ENCODE data around the gene CSH1.
A peak's percentile ranks its signal among the peaks of the same experiment; 100 is the strongest.
"Not testable (repeated sequence)": the region's sequence is repeated elsewhere in the genome, so short reads cannot be mapped to it uniquely, and the experiment has no call there.

The CSH1 gene

DNA sequence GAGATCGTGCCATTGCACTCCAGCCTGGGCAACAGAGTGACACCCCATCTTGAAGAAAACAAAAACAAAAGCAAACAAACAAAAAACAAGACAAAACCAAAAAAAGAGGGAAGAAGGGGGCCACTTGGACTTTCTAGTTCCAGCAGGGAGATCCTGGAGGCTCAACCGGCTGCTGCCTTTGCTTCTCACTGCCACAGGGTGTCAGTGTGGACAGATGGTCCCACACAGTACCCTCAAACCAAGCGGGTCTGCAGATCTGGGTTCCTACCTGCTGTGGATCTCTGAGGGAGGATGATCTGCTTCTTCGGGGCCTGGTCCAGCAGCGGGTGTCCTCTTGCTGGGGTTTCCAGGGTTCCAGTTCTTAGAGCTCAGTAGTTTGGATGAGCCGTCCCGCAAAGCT, 29.7 kb downstream of the CSH1 start:
- not testable (repeated sequence) for DNase-seq (ENCODE audit: low read depth)

DNA sequence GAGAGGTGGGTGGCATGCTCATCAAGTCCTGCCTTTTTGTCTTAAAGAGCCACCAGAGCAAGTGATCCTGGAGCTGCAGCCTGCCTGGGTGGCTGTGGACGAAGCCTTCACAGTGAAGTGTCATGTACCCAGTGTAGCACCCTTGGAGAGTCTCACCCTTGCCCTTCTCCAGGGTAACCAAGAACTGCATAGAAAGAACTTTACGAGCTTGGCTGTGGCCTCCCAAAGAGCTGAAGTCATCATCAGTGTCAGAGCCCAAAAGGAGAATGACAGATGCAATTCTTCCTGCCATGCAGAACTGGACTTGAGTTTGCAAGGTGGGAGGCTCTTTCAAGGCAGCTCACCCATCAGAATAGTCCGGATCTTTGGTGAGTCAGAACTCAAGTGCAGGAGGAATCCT, 37.1 kb downstream of the CSH1 start:
- DNase-seq (ENCODE audit: low read depth): no peak

DNA sequence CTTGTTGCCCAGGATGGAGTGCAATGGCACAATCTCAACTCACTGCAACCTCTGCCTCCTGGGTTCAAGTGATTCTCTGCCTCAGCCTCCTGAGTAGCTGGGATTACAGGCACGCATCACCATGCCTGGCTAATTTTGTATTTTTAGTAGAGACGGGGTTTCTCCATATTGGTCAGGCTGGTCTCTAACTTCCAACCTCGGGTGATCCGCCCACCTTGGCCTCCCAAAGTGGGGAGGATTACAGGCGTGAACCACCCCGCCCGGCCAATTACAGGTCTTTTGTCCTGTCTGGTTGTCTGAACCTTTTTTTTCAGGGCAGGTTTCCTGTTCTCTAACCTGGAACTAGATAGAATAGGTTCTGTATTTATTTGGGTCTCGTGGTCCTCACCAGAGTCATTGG, 39.9 kb downstream of the CSH1 start:
- DNase-seq (ENCODE audit: low read depth): not testable (repeated sequence)

DNA sequence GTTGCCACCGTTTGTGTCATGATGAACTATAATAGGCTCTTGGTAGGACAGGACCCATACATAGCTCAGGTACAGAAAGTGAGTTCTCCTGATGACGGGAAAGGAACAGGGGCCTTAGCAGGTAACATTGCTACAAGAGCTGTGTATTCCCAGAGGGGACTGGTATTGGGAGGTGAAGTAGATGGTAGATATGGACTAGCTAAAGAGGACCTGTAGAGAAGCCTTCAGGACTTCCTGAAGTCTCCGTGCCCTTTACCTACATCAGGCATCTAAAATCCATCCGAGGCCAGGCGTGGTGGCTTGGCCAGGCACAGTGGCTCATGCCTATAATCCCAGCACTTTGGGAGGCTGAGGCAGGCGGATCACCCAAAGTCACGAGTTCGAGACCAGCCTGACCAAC, 41.2 kb downstream of the CSH1 start:
- DNase-seq (ENCODE audit: low read depth): no peak

DNA sequence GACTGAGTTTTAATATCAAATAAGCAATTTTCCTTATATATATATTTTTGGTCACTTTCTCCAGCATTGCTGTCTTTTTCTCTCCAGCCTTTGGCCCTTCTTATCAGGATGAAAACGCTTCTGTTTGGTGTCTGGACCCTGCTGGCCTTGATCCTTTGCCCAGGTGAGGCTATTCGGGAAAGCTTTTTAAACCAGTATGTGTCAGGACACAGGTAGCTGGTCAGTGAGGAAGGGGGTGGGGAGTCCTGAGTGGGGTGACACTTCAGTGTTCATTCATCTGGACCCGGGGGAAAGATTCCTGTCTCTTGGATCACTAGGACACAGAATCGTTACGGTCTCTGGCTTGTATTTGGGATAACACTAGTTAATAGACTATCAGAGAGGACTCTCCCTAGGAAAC, 41.7 kb downstream of the CSH1 start:
- DNase-seq (ENCODE audit: low read depth): no peak

DNA sequence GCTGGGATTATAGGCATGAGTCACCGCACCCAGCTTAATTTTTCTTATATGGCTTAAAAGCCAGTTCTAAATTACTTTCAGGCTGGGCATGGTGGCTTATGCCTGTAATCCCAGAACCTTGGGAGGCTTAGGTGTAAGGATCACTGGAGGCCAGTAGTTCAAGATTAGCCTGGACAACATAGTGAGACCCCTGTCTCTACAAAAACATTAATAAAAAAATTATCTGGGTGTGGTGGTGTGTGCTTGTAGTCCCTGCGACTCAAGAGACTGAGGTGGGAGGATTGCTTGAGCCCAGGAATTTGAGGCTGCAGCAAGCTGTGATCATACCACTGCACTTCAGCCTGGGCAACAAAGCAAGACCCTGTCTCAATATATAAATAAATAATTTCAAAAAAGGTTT, 43.1 kb downstream of the CSH1 start:
- no peak for DNase-seq (ENCODE audit: low read depth)

DNA sequence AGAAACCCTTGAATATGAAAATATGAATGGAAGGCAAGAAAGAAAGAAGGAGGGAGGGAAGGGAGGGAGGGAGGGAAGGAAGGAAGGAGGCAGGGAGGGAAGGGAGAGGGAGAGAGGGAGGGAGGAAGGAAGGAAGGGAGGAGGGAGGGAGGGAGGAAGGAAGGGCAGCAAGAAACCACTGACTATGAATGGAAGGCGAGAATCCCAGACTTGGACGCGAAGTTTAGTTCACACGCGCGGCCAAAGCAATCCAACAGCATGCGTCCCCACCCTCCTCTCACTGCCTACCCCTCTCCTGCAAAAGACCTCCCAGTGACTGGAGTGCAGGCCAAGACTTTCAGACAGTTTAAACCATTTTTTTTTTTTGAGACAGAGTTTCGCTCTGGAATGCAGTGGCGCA, 46.0 kb downstream of the CSH1 start:
- no peak for DNase-seq (ENCODE audit: low read depth)

DNA sequence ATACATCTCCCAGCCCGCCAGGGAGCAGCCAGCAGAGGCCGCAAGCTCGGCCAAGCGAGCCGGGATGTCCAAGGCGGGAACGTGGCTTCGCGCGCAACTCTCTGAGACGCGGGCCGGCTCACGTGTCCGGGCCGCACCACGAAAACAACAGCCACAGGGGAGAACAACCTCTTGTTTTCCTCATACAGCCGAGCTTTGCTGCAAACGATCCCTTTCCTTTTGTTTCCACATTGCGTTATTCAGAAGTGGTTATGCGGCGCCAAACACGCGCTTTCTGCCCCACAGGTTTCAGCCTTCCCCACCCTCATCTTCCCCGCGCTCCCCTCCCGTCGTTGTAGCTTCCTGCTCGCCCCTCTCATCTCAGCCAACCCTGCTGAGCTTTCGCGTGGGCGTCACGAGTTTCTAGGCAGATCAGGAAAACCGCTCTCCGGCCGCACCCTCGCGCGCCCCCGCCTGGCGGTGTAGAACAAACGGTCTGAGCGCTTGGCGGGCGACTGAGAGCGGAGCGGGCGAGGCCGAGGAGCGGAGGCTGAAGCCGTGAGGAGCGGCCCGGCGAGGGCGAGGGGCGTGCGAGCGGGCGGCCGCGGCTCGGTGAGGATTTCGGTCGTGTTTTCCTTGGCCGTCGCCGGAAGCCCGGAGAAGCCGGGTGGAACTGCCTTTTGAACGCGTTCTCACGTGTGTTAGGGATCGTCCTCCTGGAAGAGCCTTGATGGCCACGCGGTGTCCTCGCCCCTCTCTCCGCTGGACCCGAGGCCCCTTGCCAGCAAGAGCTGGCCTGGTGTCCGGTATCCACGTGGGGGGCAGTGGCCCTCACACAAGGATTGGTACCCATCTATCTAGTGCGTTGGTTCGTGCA, 47.3 kb downstream of the CSH1 start:
- peak; percentile 95 for DNase-seq (ENCODE audit: low read depth)

DNA sequence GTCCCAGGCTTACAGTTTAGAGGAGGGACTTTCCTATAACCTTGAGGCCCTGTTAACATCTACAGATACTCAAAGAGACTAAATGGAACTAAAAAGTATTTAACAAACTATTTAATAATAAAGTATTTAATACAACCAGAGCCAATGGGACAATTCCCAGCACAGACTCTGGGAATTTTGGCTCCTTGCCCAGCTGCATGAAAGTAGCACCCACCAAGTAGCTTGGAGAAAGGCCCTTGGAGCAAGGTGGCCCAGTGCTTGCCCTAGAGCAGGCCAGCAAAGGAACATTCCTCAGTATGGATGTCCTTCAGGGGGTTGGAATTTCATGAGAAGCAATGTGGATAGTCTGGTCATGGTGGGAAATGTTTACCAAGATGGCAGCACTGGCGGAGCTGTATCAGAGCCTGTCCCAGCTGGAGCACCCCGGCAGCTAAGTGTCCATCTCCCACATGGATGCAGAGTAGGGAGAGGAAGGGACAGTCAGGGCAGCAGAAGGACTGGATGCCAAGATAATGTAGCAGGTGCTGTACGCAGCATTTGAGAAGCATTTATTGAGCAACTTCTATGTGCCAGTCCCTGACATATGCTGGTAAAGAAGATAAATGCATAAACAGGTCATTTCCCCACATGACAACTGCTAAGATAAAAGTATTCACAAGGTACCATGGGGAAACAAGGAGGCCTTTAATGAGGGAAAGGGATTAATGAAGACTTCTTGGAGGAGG, 48.7 kb downstream of the CSH1 start:
- no peak for DNase-seq (ENCODE audit: low read depth)

DNA sequence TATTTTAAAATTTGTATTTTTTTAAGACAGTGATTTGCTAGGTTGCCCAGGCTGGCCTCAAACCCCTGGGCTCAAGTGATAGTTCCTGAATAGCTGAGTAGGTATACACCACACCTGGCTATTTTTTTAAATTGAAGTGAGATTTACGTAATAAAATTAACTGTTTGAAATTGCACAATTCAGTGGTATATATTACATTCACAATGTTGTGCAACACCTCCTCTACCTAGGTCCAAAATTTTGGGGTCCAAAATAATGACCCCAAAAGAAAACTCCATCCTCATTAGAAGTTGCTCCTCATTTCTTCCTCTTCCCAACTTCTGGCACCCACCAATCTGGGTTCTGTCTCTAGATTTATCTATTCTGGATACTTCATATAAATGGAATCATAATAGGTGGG, 50.9 kb downstream of the CSH1 start:
- no peak for DNase-seq (ENCODE audit: low read depth)
